ENCODE data around the gene ABL1.

Gene ABL1

GRCh38 chr9:130927995-130928900, 93.2 kb downstream of the ABL1 start:
- TF ChIP-seq EZH2 (optimal IDR thresholded peaks at IDR 0.05; ENCODE audit: low read depth, low read length) (no peak), EZH2phosphoT487 (IDR thresholded peaks at IDR 0.05; ENCODE audit: low read length) (no peak)
- TF ChIP-seq, protein P1, sequence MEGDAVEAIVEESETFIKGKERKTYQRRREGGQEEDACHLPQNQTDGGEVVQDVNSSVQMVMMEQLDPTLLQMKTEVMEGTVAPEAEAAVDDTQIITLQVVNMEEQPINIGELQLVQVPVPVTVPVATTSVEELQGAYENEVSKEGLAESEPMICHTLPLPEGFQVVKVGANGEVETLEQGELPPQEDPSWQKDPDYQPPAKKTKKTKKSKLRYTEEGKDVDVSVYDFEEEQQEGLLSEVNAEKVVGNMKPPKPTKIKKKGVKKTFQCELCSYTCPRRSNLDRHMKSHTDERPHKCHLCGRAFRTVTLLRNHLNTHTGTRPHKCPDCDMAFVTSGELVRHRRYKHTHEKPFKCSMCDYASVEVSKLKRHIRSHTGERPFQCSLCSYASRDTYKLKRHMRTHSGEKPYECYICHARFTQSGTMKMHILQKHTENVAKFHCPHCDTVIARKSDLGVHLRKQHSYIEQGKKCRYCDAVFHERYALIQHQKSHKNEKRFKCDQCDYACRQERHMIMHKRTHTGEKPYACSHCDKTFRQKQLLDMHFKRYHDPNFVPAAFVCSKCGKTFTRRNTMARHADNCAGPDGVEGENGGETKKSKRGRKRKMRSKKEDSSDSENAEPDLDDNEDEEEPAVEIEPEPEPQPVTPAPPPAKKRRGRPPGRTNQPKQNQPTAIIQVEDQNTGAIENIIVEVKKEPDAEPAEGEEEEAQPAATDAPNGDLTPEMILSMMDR (IDR thresholded peaks at IDR 0.05; ENCODE audit: low read length), result no peak
- peaks cover 99% of the 10 kb centered on the region for H3K27me3 ChIP-seq (replicated peaks; ENCODE audit: insufficient read depth, low read length)

GRCh38 chr9:130929571-130930038, 94.6 kb downstream of the ABL1 start:
- Histone ChIP-seq H3K27ac (ENCODE audit: low read length) (no peak overlapping the region), H3K9ac (ENCODE audit: low read length) (no peak overlapping the region), H4K20me1 (ENCODE audit: insufficient read depth, low read length) (no peaks in the 10 kb centered on the region), H3K4me1 (ENCODE audit: low read length) (no peaks in the 10 kb centered on the region), H3K79me2 (ENCODE audit: low read length) (no peaks in the 10 kb centered on the region), H3K36me3 (replicated peaks; ENCODE audit: insufficient read depth, low read length) (no peaks in the 10 kb centered on the region), H3K4me2 (ENCODE audit: low read depth, low read length) (no peak overlapping the region), H2AFZ (ENCODE audit: low read length) (no peak overlapping the region), H3K27me3 (replicated peaks; ENCODE audit: insufficient read depth, low read length) (peaks cover 97% of the 10 kb centered on the region), H3K4me3 (ENCODE audit: low read length) (no peak overlapping the region), H3K9me3 (replicated peaks; ENCODE audit: insufficient read depth, low read length) (no peaks in the 10 kb centered on the region), H3F3A (ENCODE audit: insufficient read depth, low read length) (no peaks in the 10 kb centered on the region), H3K9me2 (replicated peaks; ENCODE audit: insufficient read depth, low read length) (no peaks in the 10 kb centered on the region)
- DNase-seq, result no peak
- TF ChIP-seq, protein P1 (IDR thresholded peaks at IDR 0.05; ENCODE audit: low read length), result no peak
- TF ChIP-seq EZH2phosphoT487 (IDR thresholded peaks at IDR 0.05; ENCODE audit: low read length), result no peak
- TF ChIP-seq EZH2 (optimal IDR thresholded peaks at IDR 0.05; ENCODE audit: low read depth, low read length), result no peak

More at GRCh38 chr9:130927995-130928900, 93.2 kb downstream of the ABL1 start:
- Histone ChIP-seq H3K36me3 (replicated peaks; ENCODE audit: insufficient read depth, low read length) (no peaks in the 10 kb centered on the region), H3K9me3 (replicated peaks; ENCODE audit: insufficient read depth, low read length) (no peaks in the 10 kb centered on the region), H3K79me2 (ENCODE audit: low read length) (no peaks in the 10 kb centered on the region), H4K20me1 (ENCODE audit: insufficient read depth, low read length) (no peaks in the 10 kb centered on the region), H3K27ac (ENCODE audit: low read length) (no peak overlapping the region), H3K9ac (ENCODE audit: low read length) (no peak overlapping the region), H3K9me2 (replicated peaks; ENCODE audit: insufficient read depth, low read length) (no peaks in the 10 kb centered on the region), H3K4me3 (ENCODE audit: low read length) (no peak overlapping the region), H2AFZ (ENCODE audit: low read length) (no peak overlapping the region), H3F3A (ENCODE audit: insufficient read depth, low read length) (no peaks in the 10 kb centered on the region), H3K4me1 (ENCODE audit: low read length) (no peaks in the 10 kb centered on the region), H3K4me2 (ENCODE audit: low read depth, low read length) (no peak overlapping the region)
- no peak for DNase-seq

- Histone ChIP-seq H3K79me2 (ENCODE audit: low read length) (no peaks in the 10 kb centered on the region), H2AFZ (ENCODE audit: low read length) (no peak overlapping the region), H3K36me3 (replicated peaks; ENCODE audit: insufficient read depth, low read length) (no peaks in the 10 kb centered on the region), H3K9ac (ENCODE audit: low read length) (no peak overlapping the region), H3K9me2 (replicated peaks; ENCODE audit: insufficient read depth, low read length) (no peaks in the 10 kb centered on the region), H3K27ac (ENCODE audit: low read length) (no peak overlapping the region), H3K4me3 (ENCODE audit: low read length) (no peak overlapping the region), H3K9me3 (replicated peaks; ENCODE audit: insufficient read depth, low read length) (no peaks in the 10 kb centered on the region), H3K27me3 (replicated peaks; ENCODE audit: insufficient read depth, low read length) (peaks cover 97% of the 10 kb centered on the region), H3F3A (ENCODE audit: insufficient read depth, low read length) (no peaks in the 10 kb centered on the region), H3K4me1 (ENCODE audit: low read length) (no peaks in the 10 kb centered on the region), H4K20me1 (ENCODE audit: insufficient read depth, low read length) (no peaks in the 10 kb centered on the region), H3K4me2 (ENCODE audit: low read depth, low read length) (no peak overlapping the region)
- no peak for DNase-seq
- TF ChIP-seq EZH2 (optimal IDR thresholded peaks at IDR 0.05; ENCODE audit: low read depth, low read length) (no peak), EZH2phosphoT487 (IDR thresholded peaks at IDR 0.05; ENCODE audit: low read length) (no peak)
- TF ChIP-seq, protein P1 (IDR thresholded peaks at IDR 0.05; ENCODE audit: low read length), result no peak
Observed at GRCh38 chr9:130930132-130930803, 95.2 kb downstream of the ABL1 start.
